ENCODE results near the gene VPREB3.

DNA sequence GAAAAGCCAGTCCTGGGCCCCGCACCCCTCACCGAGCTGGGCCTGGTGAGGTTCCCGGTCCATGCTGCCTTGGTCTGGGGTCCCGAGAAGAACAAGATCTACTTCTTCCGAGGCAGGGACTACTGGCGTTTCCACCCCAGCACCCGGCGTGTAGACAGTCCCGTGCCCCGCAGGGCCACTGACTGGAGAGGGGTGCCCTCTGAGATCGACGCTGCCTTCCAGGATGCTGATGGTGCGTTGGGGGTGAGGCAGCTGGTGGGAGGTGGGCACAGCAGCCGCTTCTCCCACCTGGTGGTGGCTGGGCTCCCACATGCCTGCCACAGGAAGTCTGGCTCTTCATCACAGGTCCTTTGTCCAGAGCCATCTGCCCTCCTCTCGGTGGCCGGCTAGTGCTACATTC, 28.0 kb upstream of the VPREB3 start:
- TF ChIP-seq, protein P1, sequence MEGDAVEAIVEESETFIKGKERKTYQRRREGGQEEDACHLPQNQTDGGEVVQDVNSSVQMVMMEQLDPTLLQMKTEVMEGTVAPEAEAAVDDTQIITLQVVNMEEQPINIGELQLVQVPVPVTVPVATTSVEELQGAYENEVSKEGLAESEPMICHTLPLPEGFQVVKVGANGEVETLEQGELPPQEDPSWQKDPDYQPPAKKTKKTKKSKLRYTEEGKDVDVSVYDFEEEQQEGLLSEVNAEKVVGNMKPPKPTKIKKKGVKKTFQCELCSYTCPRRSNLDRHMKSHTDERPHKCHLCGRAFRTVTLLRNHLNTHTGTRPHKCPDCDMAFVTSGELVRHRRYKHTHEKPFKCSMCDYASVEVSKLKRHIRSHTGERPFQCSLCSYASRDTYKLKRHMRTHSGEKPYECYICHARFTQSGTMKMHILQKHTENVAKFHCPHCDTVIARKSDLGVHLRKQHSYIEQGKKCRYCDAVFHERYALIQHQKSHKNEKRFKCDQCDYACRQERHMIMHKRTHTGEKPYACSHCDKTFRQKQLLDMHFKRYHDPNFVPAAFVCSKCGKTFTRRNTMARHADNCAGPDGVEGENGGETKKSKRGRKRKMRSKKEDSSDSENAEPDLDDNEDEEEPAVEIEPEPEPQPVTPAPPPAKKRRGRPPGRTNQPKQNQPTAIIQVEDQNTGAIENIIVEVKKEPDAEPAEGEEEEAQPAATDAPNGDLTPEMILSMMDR (IDR thresholded peaks at IDR 0.05), result no peak
- TF ChIP-seq EP300 (IDR thresholded peaks at IDR 0.05), result no peak
